K562 (cell line): ENCODE results near the gene METTL6. TPM values are rescaled to one million over a fixed set of nuclear protein-coding genes. Genes with fewer than 3 reads are reported as not detected.
A peak's percentile ranks its signal among the peaks of the same experiment; 100 is the strongest.

Experiments
- ATAC-seq: fragments of 200-7000 bp; cut with Tn5 transposase; 3 replicates; pipeline ENCODE4 v1.9.1; 2020; ENCODE audit warnings: moderate library complexity
- BruUV-seq: library from RNA; stranded (reverse); fragments of 400-500 nt; replicated peaks from 2 replicates; lab custom pipeline; 2021; lab: Mats Ljungman, UMichigan
- CTCF ChIA-PET: fragments of 300-600 bp; formaldehyde crosslinking; extraction: SDS; loops from one replicate; lab custom pipeline; 2021; ENCODE audit warnings: low intra/inter-chr PET ratio; lab: Yijun Ruan, JAX
- POLR2A ChIA-PET: fragments of 300-600, 350-650 bp; sonication (Branson Sonifier 250); formaldehyde crosslinking; extraction: SDS; loops from one replicate; lab custom pipeline; 2021; ENCODE audit warnings: antibody characterized with exemption, inconsistent platforms; lab: Yijun Ruan, JAX
- DNase-seq, 4 experiments: peaks; one replicate each; pipeline versions ENCODE4 v3.0.0 to v3.0.0-alpha.2; 2011 to 2018; ENCODE audit warnings: low spot score in 3 of 4, mixed read lengths in 3 of 4; ENCODE audit errors: extremely low read depth in 1 of 4
- FAIRE-seq: peaks from 2 replicates; lab custom pipeline; 2011; peaks lifted over from hg19 to GRCh38; lab: Jason Lieb, UNC
- H2AFZ ChIP-seq: 2 replicates; pipeline ENCODE4 v1.6.0; 2011; ENCODE audit warnings: low read depth, low read length, control low read depth, inconsistent platforms
- H3K27ac ChIP-seq: fragments of 200-600 bp; 3 replicates; pipeline ENCODE4 v1.8.0; 2011; ENCODE audit warnings: low read depth, mild to moderate bottlenecking, control low read depth, inconsistent platforms, low read length, moderate library complexity, mixed read lengths; ENCODE audit errors: extremely low read depth
- H3K27me3 ChIP-seq, 2 experiments: fragments of 300-600 bp in 1 of 2; 2 replicates in 1 of 2; 3 replicates in 1 of 2; pipeline versions ENCODE4 v1.6.0 to v1.8.0; 2011; ENCODE audit warnings: inconsistent platforms in 2 of 2, low read length in 2 of 2, mild to moderate bottlenecking in 1 of 2, mixed read lengths in 1 of 2, moderate library complexity in 1 of 2; ENCODE audit not compliant: control insufficient read depth in 2 of 2, insufficient read depth in 2 of 2
- H3K36me3 ChIP-seq: fragments of 300-600 bp; 3 replicates; pipeline ENCODE4 v1.8.0; 2011; ENCODE audit warnings: mild to moderate bottlenecking, low read length, inconsistent platforms; ENCODE audit not compliant: control insufficient read depth, insufficient read depth
- H3K4me1 ChIP-seq, 2 experiments: fragments of 200-600 bp in 1 of 2; replicated peaks in 1 of 2; 2 replicates in 1 of 2; 3 replicates in 1 of 2; pipeline versions ENCODE4 v1.5.1 to v1.8.0; 2011; ENCODE audit warnings: inconsistent platforms in 2 of 2, low read length in 2 of 2, mild to moderate bottlenecking in 1 of 2, mixed read lengths in 1 of 2, moderate library complexity in 1 of 2; ENCODE audit not compliant: control insufficient read depth in 2 of 2, insufficient read depth in 2 of 2
- H3K4me2 ChIP-seq: 2 replicates; pipeline ENCODE4 v1.6.1; 2011; ENCODE audit warnings: low read length, control low read depth, inconsistent platforms, mixed read lengths; ENCODE audit not compliant: insufficient read depth
- H3K4me3 ChIP-seq: fragments of 200-600 bp; sonication (generic), shearing (Covaris generic); 2 replicates; pipeline ENCODE4 v1.5.1; 2016; ENCODE audit warnings: control low read depth, inconsistent platforms
- H3K79me2 ChIP-seq: fragments of 200-600 bp; 3 replicates; pipeline ENCODE4 v1.8.0; 2011; ENCODE audit warnings: low read length, inconsistent platforms; ENCODE audit not compliant: control insufficient read depth, insufficient read depth
- H3K9ac ChIP-seq, 2 experiments: 2 replicates each; pipeline versions ENCODE4 v1.6.0 to v1.6.1; 2011; ENCODE audit warnings: low read depth in 2 of 2, low read length in 2 of 2, control low read depth in 1 of 2, inconsistent platforms in 1 of 2, mild to moderate bottlenecking in 1 of 2, mixed read lengths in 1 of 2; ENCODE audit not compliant: insufficient read depth in 1 of 2
- H3K9me1 ChIP-seq: one replicate; pipeline ENCODE4 v1.6.0; 2011; ENCODE audit warnings: inconsistent platforms, mild to moderate bottlenecking, low read length, moderate library complexity; ENCODE audit not compliant: control insufficient read depth, insufficient read depth
- H3K9me3 ChIP-seq: replicated peaks from 2 replicates; pipeline ENCODE4 v1.5.1; 2011; ENCODE audit warnings: low read depth, low read length, inconsistent platforms; ENCODE audit not compliant: control insufficient read depth, insufficient read depth
- H4K20me1 ChIP-seq: replicated peaks from 2 replicates; pipeline ENCODE4 v1.6.1; 2011; ENCODE audit warnings: low read length, inconsistent platforms, mixed read lengths; ENCODE audit not compliant: control insufficient read depth, insufficient read depth
- BACH1 ChIP-seq: fragments of 200-800 bp; sonication (Bioruptor generic); IDR thresholded peaks from 2 replicates; pipeline ENCODE4 v1.6.1; 2016; ENCODE audit warnings: missing genetic modification characterization, missing compliant biosample characterization
- CHD7 ChIP-seq: fragments of 200-600 bp; sonication (generic); IDR thresholded peaks from one replicate; pipeline ENCODE4 v1.6.1; 2012; ENCODE audit warnings: mild to moderate bottlenecking, low read depth, low read length, inconsistent platforms
- HEY1 ChIP-seq: fragments of 250-450 bp; sonication (Bioruptor Pico); IDR thresholded peaks from 2 replicates; pipeline ENCODE4 v1.5.0; 2020; ENCODE audit warnings: mild to moderate bottlenecking, moderate library complexity, borderline replicate concordance
- SAFB ChIP-seq: fragments of 200-400 bp; formaldehyde crosslinking; IDR thresholded peaks from 2 replicates; pipeline ENCODE4 v1.6.1; 2017; ENCODE audit warnings: low read depth, low read length, borderline replicate concordance
- ZC3H8 ChIP-seq: fragments of 450-650 bp; IDR thresholded peaks from 2 replicates; pipeline ENCODE4 v1.6.1; 2017
- ZNF384 ChIP-seq: IDR thresholded peaks from 2 replicates; pipeline ENCODE4 v1.6.1; 2012; ENCODE audit warnings: low read depth, low read length, improper control_type of control experiment
- ZNF511 ChIP-seq: sonication (generic); formaldehyde crosslinking; IDR thresholded peaks from 2 replicates; pipeline ENCODE4 v1.8.0; 2022; ENCODE audit warnings: mild to moderate bottlenecking, missing genetic modification reagents
- WGBS: fragments of 100-300 bp; shearing (Covaris generic); methylation state at CpG from one replicate; pipeline ENCODE4 v1.1.6; 2016; ENCODE audit warnings: low coverage, mixed read lengths; ENCODE audit not compliant: insufficient coverage; ENCODE audit errors: missing lambda C conversion rate; 5-methylcytosine and 5-hydroxymethylcytosine counted together
- in situ Hi-C: fragments of 300-500 bp; cut with MboI; formaldehyde crosslinking; loops from 4 replicates; pipeline ENCODE4 v1.15.0; 2018; ENCODE audit warnings: inconsistent platforms, mixed read lengths
- intact Hi-C: fragments of 100-400 bp; cut with micrococcal nuclease; formaldehyde crosslinking; loops from 2 replicates; pipeline ENCODE4 v1.14.2; 2022
- polyA plus RNA-seq, 8 experiments: library from polyadenylated mRNA; depleted of rRNA in 4 of 8; stranded (reverse) in 5 of 8; unstranded in 3 of 8; fragments of >200 nt; fragmentation: Nextera tagmentation in 2 of 8; fragmentation: Illumina TruSeq in 1 of 8; extraction: Ambion mirVana in 2 of 8; extraction: Trizol in 1 of 8; gene quantifications; 2 replicates each; pipeline versions ENCODE4 v1.2.1 to v1.2.3, GENCODE V29; 2011 to 2014; ENCODE audit warnings: inconsistent platforms in 1 of 8, missing spikeins in 1 of 8
- total RNA-seq, 7 experiments: library from RNA; depleted of rRNA in 6 of 7; stranded (reverse); fragments of >200 nt in 6 of 7; fragmentation: Illumina TruSeq in 2 of 7; extraction: Trizol in 2 of 7; gene quantifications; 2 replicates each; pipeline versions ENCODE4 v1.2.1 to v1.2.3, GENCODE V29; 2011 to 2021; ENCODE audit warnings: low replicate concordance in 1 of 7

METTL6 gene
- total and polyA plus RNA-seq, 9 of the 15 experiments (the other 6 are each of a cell fraction or from before 2014, with no cell fraction given), result 18.8 to 61.5 (median 33.9) TPM

GRCh38 chr3:15377961-15378791 is 49.2 kb downstream of the METTL6 start (continued):
- TF ChIP-seq ZNF511 (CRISPR knock-in tag), result no peak
- TF ChIP-seq SAFB, result no peak
- TF ChIP-seq HEY1 (CRISPR knock-in tag), result no peak
- no peak for TF ChIP-seq ZC3H8
- TF ChIP-seq, all 486 proteins: peak for 96

GRCh38 chr3:15375461-15376000 is 51.8 kb downstream of the METTL6 start:
- CTCF ChIA-PET, result no interaction called here
- peak overlapping the region; percentile 63 for H2AFZ ChIP-seq
- H3K4me3 ChIP-seq, result no peak overlapping the region
- no peaks in the 10 kb centered on the region for H3K9me3 ChIP-seq
- no peaks in the 10 kb centered on the region for H3K79me2 ChIP-seq
- no peaks in the 10 kb centered on the region for H3K27me3 ChIP-seq
- no peaks in the 10 kb centered on the region for H3K9me1 ChIP-seq
- FAIRE-seq (no peak), DNase-seq (peak in 1 of 4 experiments; percentile 27), ATAC-seq (no peak)
- peaks cover 5 to 8% of the 10 kb centered on the region in 2 experiments; a peak in 4 of 5 replicates for H3K4me1 ChIP-seq
- POLR2A ChIA-PET, result no interaction called here
- no peaks in the 10 kb centered on the region for H3K36me3 ChIP-seq
- no TSS peak for BruUV-seq
- in situ Hi-C loops, result no loop called here
- no peak overlapping the region for H3K27ac ChIP-seq
- no peaks in the 10 kb centered on the region for H4K20me1 ChIP-seq
- intact Hi-C loops, result no loop called here
- H3K4me2 ChIP-seq, result no peak overlapping the region
- 64% methylated on average over 22 of the region's 22 CpGs for WGBS
- H3K9ac ChIP-seq, result no peak overlapping the region
- TF ChIP-seq BACH1 (tag) (peak; percentile 48; the same call in 1 of the 2 replicates), ZNF384 (no peak), CHD7 (no peak)
